Stimulated activated CD8-positive, alpha-beta memory T cell treated with anti-CD3 and anti-CD28 coated beads, Interleukin-15, amount 100 ng/mL, for 48 hours (primary cell): ENCODE data around the gene PSEN2.
"Not testable (repeated sequence)": the region's sequence is repeated elsewhere in the genome, so short reads cannot be mapped to it uniquely, and the experiment has no call there.

ENCODE experiments used
- DNase-seq, 2 donors: peaks; one replicate each; pipeline ENCODE4 v3.0.0-alpha.2; 2020; ENCODE audit warnings: low read depth in 2 of 2

Gene PSEN2

GRCh38 chr1:226916497-226916896 is 46.1 kb downstream of the PSEN2 start:
- DNase-seq: no peak

GRCh38 chr1:226919587-226919986 is 49.2 kb downstream of the PSEN2 start:
- DNase-seq: no peak

GRCh38 chr1:226919995-226920394 is 49.6 kb downstream of the PSEN2 start:
- no peak for DNase-seq

GRCh38 chr1:226920446-226920894 is 50.1 kb downstream of the PSEN2 start:
- DNase-seq: no peak

GRCh38 chr1:226921504-226921903 is 51.1 kb downstream of the PSEN2 start:
- DNase-seq: no peak

- not testable (repeated sequence) for DNase-seq
Measured at GRCh38 chr1:226929260-226930111, 59.1 kb downstream of the PSEN2 start.

- no peak for DNase-seq
Measured at GRCh38 chr1:226934483-226935237, 64.2 kb downstream of the PSEN2 start.

- DNase-seq: no peak
Measured at GRCh38 chr1:226937940-226938725, 67.7 kb downstream of the PSEN2 start.

- DNase-seq: no peak
Measured at GRCh38 chr1:226938903-226939437, 68.6 kb downstream of the PSEN2 start.

GRCh38 chr1:226939438-226940028 is 69.1 kb downstream of the PSEN2 start:
- DNase-seq: peak; percentile 34 to 43

- peak; percentile 99 for DNase-seq
Measured at GRCh38 chr1:226940029-226940805, 69.8 kb downstream of the PSEN2 start, which contains the start of gene COQ8A. TSS of gene COQ8A (plus strand) at chr1:226940294. CDS start at chr1:226961386, 21,092 bp downstream.

- DNase-seq: no peak
Measured at GRCh38 chr1:226940806-226941067, 70.3 kb downstream of the PSEN2 start.

- DNase-seq: no peak
Measured at GRCh38 chr1:226942392-226942791, 72.0 kb downstream of the PSEN2 start.

- DNase-seq: no peak
Measured at GRCh38 chr1:226943156-226943555, 72.7 kb downstream of the PSEN2 start.

- no peak for DNase-seq
Measured at GRCh38 chr1:226943927-226944326, 73.5 kb downstream of the PSEN2 start.

- no peak for DNase-seq
Measured at GRCh38 chr1:226945106-226945857, 74.9 kb downstream of the PSEN2 start.
